GM19467 (cell line): ENCODE data around the gene FAM120B.

Experiments used
- ATAC-seq: cut with Tn5 transposase; IDR thresholded peaks from one replicate; pipeline ENCODE4 v1.9.1; 2021; ENCODE audit warnings: mild to moderate bottlenecking, moderate library complexity; ENCODE audit not compliant: unreplicated experiment

FAM120B gene

DNA sequence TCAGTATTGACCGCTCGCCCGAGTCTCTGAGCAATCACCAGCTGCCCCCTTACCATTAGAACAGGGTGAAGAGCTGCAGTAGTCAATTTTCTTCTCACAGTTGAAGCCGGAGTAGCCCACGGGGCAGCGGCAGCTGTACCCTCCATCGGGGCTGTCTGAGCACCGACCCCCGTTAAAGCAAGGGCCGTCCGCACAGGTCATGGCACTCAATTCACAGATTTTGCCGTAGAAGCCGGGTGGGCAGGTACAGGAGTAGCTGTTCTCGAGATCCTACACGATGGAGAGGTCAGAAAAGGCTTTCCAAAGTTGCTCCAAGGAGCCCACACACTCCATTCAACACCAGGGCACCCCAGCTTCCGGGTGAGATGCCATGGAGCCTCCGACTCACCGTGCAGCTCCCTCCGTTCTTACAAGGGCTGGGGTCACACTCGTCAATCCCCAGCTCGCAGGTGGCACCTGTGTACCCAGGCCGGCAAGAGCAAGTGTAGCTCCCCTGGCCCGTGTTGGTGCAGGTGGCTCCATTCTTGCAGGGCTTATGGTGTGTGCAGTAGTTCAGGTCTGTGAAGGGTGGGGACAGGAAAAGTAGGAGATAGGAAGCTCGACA, 21.6 kb upstream of the FAM120B start:
- ATAC-seq = no peak

DNA sequence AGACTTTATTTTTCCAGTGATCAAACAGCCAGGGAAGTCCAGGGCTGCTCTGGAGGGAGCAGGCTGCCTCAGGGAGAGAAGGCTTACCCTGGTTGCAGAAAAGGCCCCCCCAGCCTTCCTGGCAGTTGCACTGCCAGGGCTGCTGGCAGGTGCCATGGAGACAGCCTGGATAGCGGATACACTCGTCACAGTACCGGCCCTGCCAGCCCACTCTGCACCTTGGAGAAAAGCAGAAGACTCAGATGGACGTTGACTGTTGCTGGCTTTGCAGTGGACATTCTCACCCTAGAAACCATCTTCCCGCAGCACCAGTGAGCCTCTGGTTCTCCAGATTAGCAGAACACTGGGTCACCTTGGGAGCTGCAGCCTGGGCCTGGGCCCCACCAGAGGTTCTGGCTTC, 21.1 kb upstream of the FAM120B start:
- ATAC-seq = no peak

DNA sequence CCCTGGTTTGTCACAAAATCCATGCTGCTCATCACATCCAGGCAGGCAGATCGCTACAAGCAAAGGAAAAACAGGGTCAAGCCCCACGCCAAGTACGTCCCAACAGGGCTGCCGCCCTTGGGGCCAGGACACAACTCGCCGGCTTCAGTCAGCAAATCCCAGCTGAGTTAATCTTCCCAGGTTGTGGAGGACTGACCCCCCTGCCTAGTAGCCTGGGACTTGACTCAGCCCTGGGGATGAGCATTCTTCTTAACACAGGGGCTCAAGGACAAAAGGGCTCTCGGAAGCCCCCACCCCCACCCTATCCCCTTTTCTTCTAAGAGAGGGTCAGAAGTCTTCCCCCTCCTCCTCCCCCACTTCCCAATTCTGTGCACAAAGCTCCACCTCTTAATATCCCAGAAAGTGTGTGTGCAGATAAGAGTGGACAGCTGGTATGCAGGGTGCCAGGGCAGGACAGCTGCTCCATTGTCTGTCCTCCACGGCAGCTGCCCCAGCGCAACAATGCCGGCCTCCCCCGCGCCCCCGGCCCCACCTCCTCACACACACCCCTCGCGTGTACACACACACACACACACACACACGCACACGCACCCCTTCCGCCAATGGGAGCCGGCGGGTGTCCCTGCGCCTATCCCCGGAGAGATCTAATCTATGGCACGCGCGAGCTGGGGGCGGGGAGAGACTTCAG, 20.2 kb upstream of the FAM120B start:
- no peak for ATAC-seq

DNA sequence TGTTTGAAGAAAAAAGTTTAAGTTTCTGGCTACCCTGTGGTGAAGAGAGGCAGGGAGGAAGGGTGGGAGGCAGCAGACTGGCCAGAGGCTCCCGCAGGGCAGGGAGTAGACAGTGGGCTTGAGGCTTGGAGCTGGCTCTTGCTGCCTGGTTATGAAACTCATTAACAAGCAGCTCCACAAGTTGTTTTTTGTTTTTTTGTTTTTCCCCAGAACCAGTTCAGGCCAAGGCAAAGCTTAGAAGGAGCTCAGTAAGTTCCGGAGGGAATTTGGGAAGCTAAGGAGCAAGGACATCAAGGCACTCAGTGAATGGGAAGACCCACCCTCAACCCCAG, 19.7 kb upstream of the FAM120B start:
- no peak for ATAC-seq

DNA sequence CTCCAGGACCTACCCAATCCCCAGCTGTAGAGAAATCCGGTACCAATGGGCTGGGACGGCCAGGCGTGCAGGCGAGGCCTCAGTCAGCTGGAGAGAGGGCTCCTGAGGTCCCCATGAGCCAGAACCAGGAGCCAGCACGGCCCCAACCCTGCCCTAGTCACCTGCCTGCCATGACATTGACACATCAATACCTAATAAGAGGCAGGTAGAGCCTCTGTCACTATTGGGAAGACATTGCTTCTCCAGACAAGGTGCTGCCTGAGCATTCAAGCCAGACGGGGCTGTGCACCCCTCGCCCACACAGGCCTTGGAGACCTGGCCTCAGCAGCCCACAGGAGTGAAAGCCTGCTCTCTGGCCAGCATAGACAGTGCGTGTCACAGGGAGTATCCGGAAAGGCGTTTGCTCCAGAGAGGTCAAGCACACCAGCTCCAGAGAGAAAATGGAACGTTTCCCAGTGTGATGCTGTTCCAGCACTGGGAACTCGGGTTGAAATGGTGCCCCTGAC, 19.1 kb upstream of the FAM120B start:
- no peak for ATAC-seq

DNA sequence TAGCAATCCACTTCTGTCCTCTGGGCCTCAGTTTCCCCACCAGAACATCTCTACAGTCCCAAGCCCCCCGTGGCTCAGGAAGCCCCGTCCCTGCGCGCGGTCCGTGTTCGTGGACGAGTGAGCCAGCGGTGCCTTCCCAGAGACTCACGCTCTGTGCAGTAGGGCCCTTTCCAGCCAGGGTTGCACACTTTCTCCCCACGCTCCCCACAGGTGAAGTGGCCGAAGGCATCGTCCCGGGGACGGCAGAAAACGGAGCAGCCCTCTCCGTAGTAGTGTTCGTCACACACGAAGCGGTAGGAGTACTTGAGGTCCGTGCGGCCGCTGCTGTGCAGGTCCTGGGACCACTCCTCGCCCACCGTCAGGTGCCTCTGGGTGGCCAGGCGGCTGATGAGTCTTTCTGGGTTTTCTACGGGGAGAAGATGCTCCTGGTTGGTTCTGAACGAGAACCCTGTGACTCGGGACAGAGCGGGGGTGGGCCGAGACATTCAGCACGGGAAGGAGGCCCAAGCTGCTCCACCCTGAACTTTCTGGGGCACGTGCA, 18.4 kb upstream of the FAM120B start:
- no peak for ATAC-seq

DNA sequence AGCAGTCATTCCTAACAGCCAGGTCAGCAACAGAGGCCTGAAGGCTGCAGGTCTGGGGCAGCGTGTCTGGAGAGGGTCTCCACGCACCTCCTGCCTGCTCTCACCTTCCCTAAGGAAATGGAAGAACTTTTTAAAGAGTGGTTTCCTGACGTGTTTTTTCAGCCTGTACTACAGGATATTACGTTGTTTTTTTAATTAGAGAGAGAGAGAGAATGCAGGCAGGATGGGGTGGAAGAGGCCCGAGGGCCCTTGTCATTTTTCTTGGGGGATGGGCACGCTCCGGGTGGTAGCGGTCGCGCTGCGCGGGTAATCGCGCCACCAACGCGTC, 17.7 kb upstream of the FAM120B start:
- ATAC-seq = no peak

DNA sequence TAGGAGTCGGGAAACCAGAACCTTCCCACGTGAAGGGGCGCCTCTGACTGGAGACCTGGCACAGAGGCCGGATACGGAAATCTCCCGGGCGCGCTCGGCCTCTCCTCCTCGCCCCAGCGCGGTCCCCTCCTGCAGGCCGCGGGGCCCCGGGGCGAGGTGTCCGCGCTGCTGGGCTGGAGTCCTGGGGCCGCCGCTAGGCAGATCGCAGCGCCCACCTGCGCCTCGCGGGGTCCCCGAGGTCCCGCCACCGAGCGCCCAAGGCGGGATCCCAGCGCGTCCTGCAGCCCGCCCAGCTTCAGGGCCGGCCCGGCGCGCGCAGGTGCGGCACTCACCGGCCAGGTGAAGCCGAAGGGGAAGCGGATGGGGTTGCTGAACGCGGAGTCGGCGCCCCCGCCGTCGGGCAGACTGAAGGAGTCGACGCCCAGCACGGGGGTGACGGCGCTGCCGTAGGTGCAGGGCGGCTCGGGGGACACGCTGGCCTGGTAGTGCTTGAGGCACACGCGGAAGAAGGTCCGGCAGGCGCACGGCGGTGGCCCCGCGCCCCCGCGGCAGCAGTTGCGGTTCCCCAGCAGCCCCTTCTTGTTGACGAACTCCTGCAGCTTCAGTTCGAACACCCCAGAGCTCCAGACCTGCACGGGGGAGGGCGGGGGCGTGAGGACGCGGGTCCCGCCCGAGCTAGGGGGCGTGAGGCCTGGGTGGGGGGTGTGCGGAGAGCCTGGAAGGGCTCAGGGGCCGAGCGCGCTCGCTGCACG, 17.2 kb upstream of the FAM120B start:
- no peak for ATAC-seq

DNA sequence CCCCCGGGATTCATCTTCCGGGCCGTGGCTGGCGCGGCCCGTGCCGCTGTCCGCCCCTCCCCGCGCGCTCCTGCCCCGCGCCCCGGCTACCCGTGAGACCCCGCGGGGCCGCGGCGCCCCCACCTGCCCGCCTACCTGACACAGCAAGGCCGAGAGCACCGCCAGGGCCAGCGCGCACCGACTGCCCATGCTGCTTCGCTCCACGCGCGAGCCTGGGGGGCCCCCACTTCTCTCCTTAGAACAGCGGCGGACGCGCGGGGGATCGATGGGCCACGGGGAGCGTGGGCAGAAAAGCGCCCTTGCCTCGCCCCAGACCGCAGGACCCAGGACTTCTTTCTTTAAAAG, 16.6 kb upstream of the FAM120B start:
- no peak for ATAC-seq

DNA sequence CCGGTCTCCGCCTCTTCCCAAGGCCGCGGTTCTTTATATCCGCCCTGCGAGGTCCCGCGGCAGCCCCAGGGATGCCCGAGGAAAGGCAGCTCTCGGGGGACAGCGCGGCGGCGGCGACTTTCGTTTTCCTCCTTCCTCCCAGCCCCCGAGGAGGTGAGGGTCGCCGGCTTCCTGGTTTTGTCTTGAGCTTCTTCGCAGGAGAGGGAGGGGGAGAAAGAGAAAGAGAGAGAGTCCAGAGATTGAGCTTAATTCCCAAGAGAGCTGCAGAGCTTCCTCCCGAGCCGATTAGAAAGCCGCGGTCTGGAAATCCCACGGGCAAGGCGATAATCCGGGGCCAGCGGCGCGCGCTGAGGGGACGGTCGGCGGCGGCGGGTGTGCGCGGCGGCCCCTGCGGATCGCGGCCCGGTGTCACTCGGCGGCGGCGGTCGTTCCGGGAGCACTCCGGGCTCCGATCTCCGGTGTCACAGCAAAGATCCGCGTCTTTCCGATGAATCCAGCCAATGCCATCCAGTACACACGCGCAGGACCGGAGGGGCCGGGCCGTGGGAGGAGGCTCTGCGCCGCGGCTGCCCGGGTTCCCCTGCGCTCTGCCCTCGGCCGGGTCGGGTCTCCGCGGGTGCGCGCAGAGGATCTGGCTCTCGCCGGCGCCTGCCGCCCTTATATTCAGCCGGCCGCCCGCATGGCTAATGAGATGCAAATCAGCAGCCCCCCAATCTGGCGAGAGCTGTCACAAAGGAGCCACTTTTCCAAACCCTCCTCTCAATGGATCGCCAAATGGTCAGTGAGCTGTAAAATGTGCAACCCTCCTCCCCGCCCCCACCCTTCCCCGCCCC, 16.0 kb upstream of the FAM120B start, which contains the start of gene DLL1:
Gene DLL1 (minus strand): TSS at position 783 of the 833 bp plus-strand sequence. CDS start 939 bp downstream, outside the sequence.
- no peak for ATAC-seq

DNA sequence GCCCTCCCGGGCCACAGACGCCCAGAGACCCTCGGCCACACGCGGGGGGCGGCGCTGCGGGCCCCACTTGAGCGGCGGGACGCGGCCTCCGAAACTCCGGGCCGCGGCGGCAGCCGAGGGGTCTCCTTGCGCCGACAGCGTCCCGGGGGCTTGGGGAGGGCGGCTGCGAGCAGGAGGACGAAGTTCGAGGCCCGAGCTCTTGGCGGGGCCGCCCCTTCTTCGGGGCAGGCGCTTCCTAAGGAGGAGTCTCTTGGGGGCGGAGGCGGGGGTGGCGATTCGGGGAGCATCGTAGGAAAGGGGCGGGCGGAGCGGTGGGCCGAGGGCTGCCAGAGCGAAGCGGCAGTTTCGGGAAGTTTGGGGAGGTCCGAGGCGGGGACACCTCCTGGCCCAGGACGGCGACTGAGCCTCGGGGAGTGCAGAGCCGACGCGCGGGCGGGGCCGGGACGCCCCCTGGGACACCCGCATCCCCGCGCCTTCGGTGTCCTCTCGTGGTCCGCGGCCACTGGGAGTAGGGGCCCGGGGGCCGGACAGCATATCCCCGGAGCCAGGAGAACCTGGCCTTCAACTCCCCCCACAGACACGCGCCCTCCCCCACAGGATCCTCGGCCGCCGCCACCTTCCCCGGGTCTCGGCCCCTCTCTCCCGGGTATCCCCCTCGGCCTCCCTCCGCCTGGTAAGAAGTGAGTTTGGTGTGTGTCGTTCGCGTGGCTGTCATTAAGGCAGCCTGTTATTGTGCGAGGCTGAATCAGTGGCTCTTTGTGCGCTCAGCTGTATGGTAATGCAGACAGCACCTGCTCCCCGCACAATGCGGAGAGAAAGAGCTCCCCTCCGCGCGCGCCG, 15.1 kb upstream of the FAM120B start:
- ATAC-seq = no peak

DNA sequence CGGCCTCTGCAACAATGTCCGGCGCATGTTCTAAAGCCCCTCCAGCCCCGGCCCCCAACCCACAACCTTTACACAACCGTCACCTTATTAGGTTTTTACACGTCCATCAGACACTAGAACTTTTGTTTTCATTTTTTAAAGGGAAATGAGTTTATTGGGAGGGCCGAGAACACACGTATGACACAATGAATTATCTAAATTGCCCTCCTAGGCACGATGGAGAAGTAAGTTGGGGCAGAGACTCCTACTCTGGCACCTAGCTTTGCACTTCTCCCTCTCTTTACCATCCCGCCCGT, 14.5 kb upstream of the FAM120B start:
- ATAC-seq = no peak

DNA sequence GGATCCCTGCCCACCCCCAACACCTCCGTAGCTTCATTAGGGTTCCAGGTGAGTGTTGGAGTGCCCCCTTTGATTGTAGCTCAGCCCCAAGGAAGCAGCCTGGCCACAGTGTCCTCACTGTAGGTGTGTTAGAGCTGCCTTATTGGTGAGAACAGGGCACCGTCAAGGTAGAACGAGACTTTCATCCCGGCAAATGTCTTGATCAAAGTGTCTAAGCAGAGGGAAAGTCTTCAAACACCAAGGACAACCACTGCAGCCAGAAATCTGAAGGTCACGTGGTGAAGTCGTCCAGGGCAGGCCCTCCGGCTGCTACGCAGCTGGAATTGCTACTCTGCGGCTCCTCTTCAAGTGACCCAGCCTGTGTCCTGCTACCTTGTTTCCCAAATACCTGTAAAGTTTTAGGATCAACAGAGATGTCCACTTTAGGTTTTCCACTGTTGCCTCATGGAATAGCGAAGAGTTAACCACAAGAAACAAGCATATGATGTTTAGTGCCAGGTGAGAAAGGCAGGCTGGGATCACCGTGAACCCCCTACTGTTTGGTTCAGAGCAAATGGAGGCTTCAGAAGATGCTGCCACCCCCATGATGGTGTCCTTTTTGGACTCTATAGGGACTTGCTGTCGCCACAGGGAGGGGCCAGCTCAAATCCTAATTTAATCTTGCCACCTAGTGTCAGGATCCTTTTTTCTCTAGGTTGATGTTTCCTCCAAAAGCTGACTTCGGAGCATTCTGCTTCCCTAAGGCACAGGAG, 14.0 kb upstream of the FAM120B start:
- no peak for ATAC-seq

DNA sequence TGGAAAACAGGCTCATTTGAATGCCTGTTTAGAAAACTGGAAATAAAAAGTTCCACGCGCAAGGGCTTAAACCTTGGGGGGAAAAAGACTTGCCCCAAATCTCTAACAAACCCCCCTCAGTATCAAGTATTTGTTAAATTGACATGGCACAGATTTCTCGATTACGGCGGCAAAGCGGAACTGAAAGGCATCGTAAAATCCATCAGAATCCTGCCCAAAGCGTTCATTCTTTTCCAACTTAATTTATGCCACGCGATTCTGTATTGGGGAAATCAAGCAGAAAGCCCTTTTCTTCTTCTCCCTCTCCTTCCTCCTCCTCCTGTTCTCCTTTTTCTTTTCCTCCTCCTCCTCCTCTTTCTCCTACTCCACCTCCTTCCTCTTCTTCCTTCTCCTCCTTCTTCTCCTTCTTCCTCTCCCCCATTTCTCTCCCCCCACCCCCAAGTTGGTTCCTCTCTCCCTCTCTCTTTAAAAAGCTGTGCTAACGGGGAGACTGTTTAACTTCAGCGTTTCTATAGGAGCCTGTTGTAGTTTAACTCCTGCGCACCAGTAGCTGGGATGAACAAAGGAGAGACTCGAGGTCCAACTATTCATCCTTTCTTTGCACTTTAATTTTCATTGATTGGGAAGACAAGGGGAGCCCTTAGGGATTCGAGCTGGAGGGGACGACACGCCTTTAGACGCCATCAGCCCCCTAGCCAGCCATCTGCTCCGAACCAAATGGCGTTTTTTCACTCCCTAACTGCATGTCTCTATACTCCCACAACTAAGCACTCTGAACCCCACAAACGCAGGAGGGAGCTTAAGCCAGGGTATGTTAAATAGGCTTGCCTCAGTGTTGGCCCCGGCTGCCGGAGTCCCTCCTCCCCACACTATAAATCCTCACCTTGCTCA, 13.0 kb upstream of the FAM120B start:
- ATAC-seq = no peak

DNA sequence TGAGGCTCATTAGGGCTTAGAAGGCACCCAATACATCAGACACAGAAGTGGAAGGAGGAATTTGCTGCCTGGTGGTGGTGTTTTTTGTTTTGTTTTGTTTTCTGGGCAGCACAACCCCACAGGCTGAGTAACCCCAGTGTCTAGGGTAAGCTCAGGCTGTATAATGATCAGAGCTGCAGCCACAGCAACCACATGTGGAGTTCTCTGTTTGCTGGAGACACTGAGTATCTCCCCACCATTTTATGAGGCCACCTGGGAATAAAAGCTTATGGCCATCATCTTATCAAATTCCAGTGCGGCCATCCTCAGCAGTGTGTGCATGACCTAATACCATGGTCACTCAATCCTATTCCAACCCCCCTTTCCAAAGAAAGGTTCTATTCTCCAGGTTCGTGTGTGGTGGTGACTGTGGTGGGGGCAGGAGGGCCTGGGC, 12.2 kb upstream of the FAM120B start:
- no peak for ATAC-seq

DNA sequence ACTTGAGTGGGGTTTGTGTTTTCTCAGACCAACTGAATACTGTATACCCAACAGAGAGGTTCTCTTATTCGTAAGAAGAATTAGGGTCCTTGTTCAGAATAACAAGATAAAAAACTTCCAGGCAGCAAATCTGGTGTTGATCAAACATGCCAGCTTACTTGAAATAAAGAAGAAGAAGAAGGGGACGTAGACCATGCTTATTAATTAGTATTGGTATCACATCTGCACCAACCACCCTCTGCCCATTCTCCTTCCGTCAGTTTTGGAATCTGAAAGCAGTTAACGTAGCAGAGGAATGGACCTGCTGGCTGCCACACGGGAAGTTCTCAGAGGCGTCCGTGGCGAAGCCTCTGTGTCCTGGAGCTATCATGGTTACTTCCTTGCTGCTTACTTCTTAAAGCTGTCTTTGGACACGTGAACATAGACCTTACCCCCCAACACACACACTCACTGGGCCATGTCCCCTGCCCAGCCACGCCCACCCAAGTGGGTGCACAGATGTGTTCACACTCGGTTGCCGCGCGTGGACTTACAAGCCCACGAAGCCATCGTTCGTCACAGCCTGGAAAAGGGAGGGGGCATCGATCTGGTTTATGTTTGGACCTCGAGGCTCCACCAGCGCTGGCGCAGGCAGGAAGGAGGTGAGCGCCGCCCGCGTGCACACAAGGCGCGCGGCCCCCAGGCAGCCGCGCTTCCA, 11.6 kb upstream of the FAM120B start:
- ATAC-seq = no peak

DNA sequence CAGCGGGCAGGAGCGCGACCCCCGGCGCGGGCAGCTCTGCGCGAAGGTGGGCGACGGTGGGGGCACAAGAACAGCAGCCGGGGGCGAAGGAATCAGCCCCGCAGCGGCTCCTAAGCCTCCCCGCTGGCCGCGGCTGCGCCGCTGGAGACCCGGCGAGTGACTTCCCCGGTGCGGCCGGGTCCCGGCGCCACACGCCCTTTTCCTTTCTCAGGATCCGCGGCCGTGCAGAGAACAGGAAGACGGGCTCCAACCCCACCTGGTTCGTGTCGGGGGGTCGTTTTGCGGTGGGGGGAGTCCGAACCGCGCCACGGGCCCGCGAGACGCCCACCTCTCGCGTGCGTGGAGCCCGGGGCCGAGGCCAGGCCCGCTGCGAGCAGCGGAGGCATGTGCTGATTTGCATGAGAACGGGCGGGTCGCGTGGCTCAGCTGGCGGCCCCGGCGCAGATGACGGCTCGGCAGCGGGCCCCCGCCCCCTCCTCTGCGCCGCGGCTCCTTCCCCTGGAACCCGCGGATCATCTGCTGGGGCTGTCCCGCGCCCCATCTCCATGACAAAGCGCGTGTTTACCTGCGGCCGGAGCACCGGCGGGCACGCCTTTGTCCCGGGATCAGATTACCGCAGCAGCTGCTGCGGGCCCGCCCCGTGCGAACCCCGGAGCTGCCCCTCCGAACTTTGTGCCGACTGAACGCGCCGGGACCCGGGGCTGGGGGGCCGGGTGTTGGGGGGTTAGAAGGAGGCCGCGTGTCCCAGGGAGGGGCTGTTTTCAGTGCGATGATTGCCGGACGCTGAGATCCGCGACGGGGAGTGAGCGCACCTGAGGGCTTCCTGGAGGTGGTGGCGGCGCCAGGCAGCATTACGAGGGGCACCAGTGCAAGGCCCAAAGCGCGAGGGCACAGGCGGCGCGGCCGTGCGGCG, 10.8 kb upstream of the FAM120B start:
- ATAC-seq = peak; percentile 45
